GM12875 (cell line): ENCODE results near the gene CIAO3.
A peak's percentile ranks its signal among the peaks of the same experiment; 100 is the strongest.

Experiments
- H3K4me3 ChIP-seq: one replicate; pipeline ENCODE4 v1.5.1; 2011; ENCODE audit warnings: low read depth, low read length, control low read depth
- CTCF ChIP-seq: IDR thresholded peaks from 2 replicates; pipeline ENCODE4 v1.5.1; 2011; ENCODE audit warnings: low read depth, mild to moderate bottlenecking, control low read depth, inconsistent platforms, low read length, moderate library complexity, borderline replicate concordance; ENCODE audit not compliant: insufficient read depth

The CIAO3 gene

GRCh38 chr16:732332-732731 is 8.5 kb downstream of the CIAO3 start:
- H3K4me3 ChIP-seq: no peak overlapping the region
- no peak for TF ChIP-seq CTCF

- H3K4me3 ChIP-seq: no peak overlapping the region
- no peak for TF ChIP-seq CTCF
These were observed 9.9 kb downstream of the CIAO3 start for GRCh38 chr16:730666-731509.

- no peak overlapping the region for H3K4me3 ChIP-seq
- no peak for TF ChIP-seq CTCF
These were observed 10.8 kb downstream of the CIAO3 start for GRCh38 chr16:729768-730665.

GRCh38 chr16:728890-729744 is 11.7 kb downstream of the CIAO3 start:
- H3K4me3 ChIP-seq: peak overlapping the region; percentile 59
- TF ChIP-seq CTCF: no peak

GRCh38 chr16:728131-728889 is 12.5 kb downstream of the CIAO3 start:
- TF ChIP-seq CTCF: no peak
- H3K4me3 ChIP-seq: peak overlapping the region; percentile 59
